WTC11 (cell line): ENCODE results near the gene TMEM190. TPM values are rescaled to one million over a fixed set of nuclear protein-coding genes. Genes with fewer than 3 reads are reported as not detected.

ENCODE experiments used
- ATAC-seq: fragments of 200-7000 bp; cut with Tn5 transposase; 2 replicates; pipeline ENCODE4 v1.10.0; 2021; ENCODE audit warnings: mild to moderate bottlenecking, moderate library complexity
- CTCF ChIA-PET: fragments of 300-600 bp; sonication (Branson Sonifier 250); formaldehyde crosslinking; loops from one replicate; lab custom pipeline; 2021; ENCODE audit warnings: antibody characterized with exemption; lab: Charles Lee
- POLR2A ChIA-PET: fragments of 350-600 bp; sonication (Branson Sonifier 250); formaldehyde crosslinking; loops from one replicate; lab custom pipeline; 2021; ENCODE audit warnings: antibody characterized with exemption; lab: Charles Lee
- DNase-seq: peaks from one replicate; pipeline ENCODE4 v3.0.0; 2021; ENCODE audit warnings: low spot score
- H3K27ac Mint-ChIP-seq: 2 replicates; pipeline ENCODE4 v1.8.0; 2021; ENCODE audit warnings: mixed read lengths
- H3K27me3 Mint-ChIP-seq: 2 replicates; pipeline ENCODE4 v1.8.0; 2021; ENCODE audit warnings: low read depth, mild to moderate bottlenecking, moderate library complexity, mixed read lengths
- H3K36me3 Mint-ChIP-seq: 2 replicates; pipeline ENCODE4 v1.8.0; 2021; ENCODE audit warnings: mixed read lengths
- H3K4me1 Mint-ChIP-seq: 2 replicates; pipeline ENCODE4 v1.8.0; 2022; ENCODE audit warnings: mixed read lengths
- H3K4me3 Mint-ChIP-seq: 2 replicates; pipeline ENCODE4 v1.8.0; 2021; ENCODE audit warnings: mild to moderate bottlenecking, moderate library complexity, mixed read lengths
- H3K9me3 Mint-ChIP-seq: 2 replicates; pipeline ENCODE4 v1.8.0; 2021; ENCODE audit warnings: mixed read lengths
- MYBL2 ChIP-seq: sonication (generic); formaldehyde crosslinking; IDR thresholded peaks from 2 replicates; pipeline ENCODE4 v1.8.1; 2023; ENCODE audit warnings: mild to moderate bottlenecking, moderate library complexity, missing genetic modification reagents
- NR2C2 ChIP-seq: sonication (generic); formaldehyde crosslinking; IDR thresholded peaks from 2 replicates; pipeline ENCODE4 v1.8.0; 2022; ENCODE audit warnings: mild to moderate bottlenecking, missing genetic modification reagents
- SOX15 ChIP-seq: fragments of 250-450 bp; sonication (Bioruptor Pico); IDR thresholded peaks from 2 replicates; pipeline ENCODE4 v1.9.0; 2021; ENCODE audit warnings: mild to moderate bottlenecking
- ZNF138 ChIP-seq: sonication (generic); formaldehyde crosslinking; conservative IDR thresholded peaks from 2 replicates; pipeline ENCODE4 v1.8.1; 2022; ENCODE audit warnings: mild to moderate bottlenecking, moderate library complexity, missing genetic modification reagents
- ZNF219 ChIP-seq: sonication (generic); formaldehyde crosslinking; IDR thresholded peaks from 2 replicates; pipeline ENCODE4 v1.8.0; 2023; ENCODE audit warnings: missing genetic modification reagents, mild to moderate bottlenecking, borderline replicate concordance
- ZNF423 ChIP-seq: fragments of 250-450 bp; sonication (Bioruptor Pico); IDR thresholded peaks from 2 replicates; pipeline ENCODE4 v2.1.2; 2022; ENCODE audit warnings: mild to moderate bottlenecking, moderate library complexity
- total RNA-seq: library from RNA; stranded (reverse); gene quantifications from 3 replicates; pipeline ENCODE4 v1.2.3, GENCODE V29; 2021
- TF ChIP-seq, protein P1 (sequence below): sonication (generic); formaldehyde crosslinking; IDR thresholded peaks from 2 replicates; pipeline ENCODE4 v1.8.0; 2022; ENCODE audit warnings: missing genetic modification reagents
- TF ChIP-seq, protein P2 (sequence below): sonication (generic); formaldehyde crosslinking; IDR thresholded peaks from 2 replicates; pipeline ENCODE4 v1.8.0; 2022; ENCODE audit warnings: mild to moderate bottlenecking, missing genetic modification reagents
- TF ChIP-seq, protein P3 (sequence below): sonication (generic); formaldehyde crosslinking; IDR thresholded peaks from 2 replicates; pipeline ENCODE4 v1.8.1; 2023; ENCODE audit warnings: mild to moderate bottlenecking, missing genetic modification reagents, moderate library complexity
- TF ChIP-seq, protein P4 (sequence below): fragments of 250-450 bp; sonication (Bioruptor Pico); IDR thresholded peaks from 2 replicates; pipeline ENCODE4 v2.1.2; 2022; ENCODE audit warnings: mild to moderate bottlenecking, moderate library complexity
- TF ChIP-seq, protein P5 (sequence below): sonication (generic); formaldehyde crosslinking; IDR thresholded peaks from 2 replicates; pipeline ENCODE4 v1.8.1; 2023; ENCODE audit warnings: mild to moderate bottlenecking, moderate library complexity, missing genetic modification reagents
- TF ChIP-seq, protein P6 (sequence below): fragments of 250-450 bp; sonication (Bioruptor Pico); conservative IDR thresholded peaks from 2 replicates; pipeline ENCODE4 v1.9.0; 2021; ENCODE audit warnings: mild to moderate bottlenecking
- TF ChIP-seq, protein P7 (sequence below): sonication (generic); formaldehyde crosslinking; IDR thresholded peaks from 2 replicates; pipeline ENCODE4 v1.8.0; 2023; ENCODE audit warnings: mild to moderate bottlenecking, missing genetic modification reagents
- TF ChIP-seq, protein P8 (sequence below): fragments of 250-450 bp; sonication (Bioruptor Pico); IDR thresholded peaks from 2 replicates; pipeline ENCODE4 v1.9.0; 2021; ENCODE audit warnings: mild to moderate bottlenecking
- TF ChIP-seq, protein P9 (sequence below): sonication (generic); formaldehyde crosslinking; IDR thresholded peaks from 2 replicates; pipeline ENCODE4 v1.8.1; 2022; ENCODE audit warnings: missing genetic modification reagents, borderline replicate concordance

TMEM190 gene
- total RNA-seq, 1 experiment from 2014 or later, result 0.33 TPM

DNA sequence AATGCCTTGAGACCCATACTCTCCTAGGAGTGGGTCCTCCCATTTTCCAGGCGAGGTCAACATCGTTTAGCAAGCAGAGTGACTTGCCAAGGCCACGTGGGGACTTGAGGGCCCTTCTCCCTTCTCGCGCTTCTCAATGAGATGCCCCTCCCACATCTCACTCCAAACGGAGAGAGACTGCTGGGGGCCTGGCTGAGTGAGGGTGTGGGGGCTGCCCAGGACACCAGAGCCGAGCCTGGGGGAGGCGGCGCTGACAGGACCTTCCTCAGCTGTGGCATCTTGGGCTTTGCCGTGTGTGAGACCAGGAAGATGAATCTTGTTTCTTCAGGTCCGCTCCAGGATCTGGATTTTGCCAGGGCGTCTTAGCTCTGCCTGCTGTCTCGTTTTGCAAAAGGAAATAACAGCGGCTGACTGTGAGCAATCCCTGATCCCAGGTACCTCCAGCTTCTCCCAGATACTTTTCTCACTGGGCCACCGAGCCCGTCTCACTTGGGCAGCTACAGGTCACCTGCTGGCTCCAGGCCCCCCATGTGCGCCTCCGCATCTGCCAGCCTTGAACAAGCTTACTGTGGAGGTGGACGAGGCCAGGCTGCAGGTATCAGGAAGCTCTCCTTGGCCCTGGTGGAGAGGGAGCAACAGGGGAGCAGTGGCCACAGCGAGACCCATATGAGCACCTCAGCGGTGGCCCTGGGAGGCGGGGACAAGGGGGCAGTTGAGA, 28.1 kb upstream of the TMEM190 start:
- peaks cover 14% of the 10 kb centered on the region for H3K36me3 Mint-ChIP-seq
- TF ChIP-seq ZNF138 (no peak), ZNF423 (CRISPR knock-in tag) (peak; percentile 95)
- TF ChIP-seq, protein P1, sequence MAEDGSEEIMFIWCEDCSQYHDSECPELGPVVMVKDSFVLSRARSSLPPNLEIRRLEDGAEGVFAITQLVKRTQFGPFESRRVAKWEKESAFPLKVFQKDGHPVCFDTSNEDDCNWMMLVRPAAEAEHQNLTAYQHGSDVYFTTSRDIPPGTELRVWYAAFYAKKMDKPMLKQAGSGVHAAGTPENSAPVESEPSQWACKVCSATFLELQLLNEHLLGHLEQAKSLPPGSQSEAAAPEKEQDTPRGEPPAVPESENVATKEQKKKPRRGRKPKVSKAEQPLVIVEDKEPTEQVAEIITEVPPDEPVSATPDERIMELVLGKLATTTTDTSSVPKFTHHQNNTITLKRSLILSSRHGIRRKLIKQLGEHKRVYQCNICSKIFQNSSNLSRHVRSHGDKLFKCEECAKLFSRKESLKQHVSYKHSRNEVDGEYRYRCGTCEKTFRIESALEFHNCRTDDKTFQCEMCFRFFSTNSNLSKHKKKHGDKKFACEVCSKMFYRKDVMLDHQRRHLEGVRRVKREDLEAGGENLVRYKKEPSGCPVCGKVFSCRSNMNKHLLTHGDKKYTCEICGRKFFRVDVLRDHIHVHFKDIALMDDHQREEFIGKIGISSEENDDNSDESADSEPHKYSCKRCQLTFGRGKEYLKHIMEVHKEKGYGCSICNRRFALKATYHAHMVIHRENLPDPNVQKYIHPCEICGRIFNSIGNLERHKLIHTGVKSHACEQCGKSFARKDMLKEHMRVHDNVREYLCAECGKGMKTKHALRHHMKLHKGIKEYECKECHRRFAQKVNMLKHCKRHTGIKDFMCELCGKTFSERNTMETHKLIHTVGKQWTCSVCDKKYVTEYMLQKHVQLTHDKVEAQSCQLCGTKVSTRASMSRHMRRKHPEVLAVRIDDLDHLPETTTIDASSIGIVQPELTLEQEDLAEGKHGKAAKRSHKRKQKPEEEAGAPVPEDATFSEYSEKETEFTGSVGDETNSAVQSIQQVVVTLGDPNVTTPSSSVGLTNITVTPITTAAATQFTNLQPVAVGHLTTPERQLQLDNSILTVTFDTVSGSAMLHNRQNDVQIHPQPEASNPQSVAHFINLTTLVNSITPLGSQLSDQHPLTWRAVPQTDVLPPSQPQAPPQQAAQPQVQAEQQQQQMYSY (CRISPR knock-in tag), result peak; percentile 94
- TF ChIP-seq, protein P2, sequence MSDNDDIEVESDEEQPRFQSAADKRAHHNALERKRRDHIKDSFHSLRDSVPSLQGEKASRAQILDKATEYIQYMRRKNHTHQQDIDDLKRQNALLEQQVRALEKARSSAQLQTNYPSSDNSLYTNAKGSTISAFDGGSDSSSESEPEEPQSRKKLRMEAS (CRISPR knock-in tag), result peak; percentile 76
- TF ChIP-seq, protein P3, sequence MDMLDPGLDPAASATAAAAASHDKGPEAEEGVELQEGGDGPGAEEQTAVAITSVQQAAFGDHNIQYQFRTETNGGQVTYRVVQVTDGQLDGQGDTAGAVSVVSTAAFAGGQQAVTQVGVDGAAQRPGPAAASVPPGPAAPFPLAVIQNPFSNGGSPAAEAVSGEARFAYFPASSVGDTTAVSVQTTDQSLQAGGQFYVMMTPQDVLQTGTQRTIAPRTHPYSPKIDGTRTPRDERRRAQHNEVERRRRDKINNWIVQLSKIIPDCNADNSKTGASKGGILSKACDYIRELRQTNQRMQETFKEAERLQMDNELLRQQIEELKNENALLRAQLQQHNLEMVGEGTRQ (CRISPR knock-in tag), result peak; percentile 19
- TF ChIP-seq, protein P4, sequence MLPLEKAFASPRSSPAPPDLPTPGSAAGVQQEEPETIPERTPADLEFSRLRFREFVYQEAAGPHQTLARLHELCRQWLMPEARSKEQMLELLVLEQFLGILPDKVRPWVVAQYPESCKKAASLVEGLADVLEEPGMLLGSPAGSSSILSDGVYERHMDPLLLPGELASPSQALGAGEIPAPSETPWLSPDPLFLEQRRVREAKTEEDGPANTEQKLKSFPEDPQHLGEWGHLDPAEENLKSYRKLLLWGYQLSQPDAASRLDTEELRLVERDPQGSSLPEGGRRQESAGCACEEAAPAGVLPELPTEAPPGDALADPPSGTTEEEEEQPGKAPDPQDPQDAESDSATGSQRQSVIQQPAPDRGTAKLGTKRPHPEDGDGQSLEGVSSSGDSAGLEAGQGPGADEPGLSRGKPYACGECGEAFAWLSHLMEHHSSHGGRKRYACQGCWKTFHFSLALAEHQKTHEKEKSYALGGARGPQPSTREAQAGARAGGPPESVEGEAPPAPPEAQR (CRISPR knock-in tag), result 0 out of 2 replicates have a peak, but pooled peaks have one; percentile 34
- DNase-seq (peak; percentile 50), ATAC-seq (peak; percentile 38)
- H3K4me3 Mint-ChIP-seq, result peak overlapping the region; percentile 52
- H3K4me1 Mint-ChIP-seq, result peaks cover 57% of the 10 kb centered on the region
- ChIA-PET CTCF (interaction anchor here (0.6 to 3.4 kb wide), 15 partner anchors 8 to 251 kb away, joined by 3 to 30 read pairs (median 4); partner anchors contain the start of genes FIZ1, IL11, KMT5C and TMEM238), POLR2A (interaction anchor here (0.6 to 3.7 kb wide), 11 partner anchors 7 to 128 kb away, joined by 3 to 28 read pairs (median 6); partner anchors contain the start of genes IL11, KMT5C, TMEM238 and ZNF628)
- peaks cover 32% of the 10 kb centered on the region for H3K27me3 Mint-ChIP-seq
- H3K9me3 Mint-ChIP-seq, result no peaks in the 10 kb centered on the region
- H3K27ac Mint-ChIP-seq, result peak overlapping the region; percentile 96

DNA sequence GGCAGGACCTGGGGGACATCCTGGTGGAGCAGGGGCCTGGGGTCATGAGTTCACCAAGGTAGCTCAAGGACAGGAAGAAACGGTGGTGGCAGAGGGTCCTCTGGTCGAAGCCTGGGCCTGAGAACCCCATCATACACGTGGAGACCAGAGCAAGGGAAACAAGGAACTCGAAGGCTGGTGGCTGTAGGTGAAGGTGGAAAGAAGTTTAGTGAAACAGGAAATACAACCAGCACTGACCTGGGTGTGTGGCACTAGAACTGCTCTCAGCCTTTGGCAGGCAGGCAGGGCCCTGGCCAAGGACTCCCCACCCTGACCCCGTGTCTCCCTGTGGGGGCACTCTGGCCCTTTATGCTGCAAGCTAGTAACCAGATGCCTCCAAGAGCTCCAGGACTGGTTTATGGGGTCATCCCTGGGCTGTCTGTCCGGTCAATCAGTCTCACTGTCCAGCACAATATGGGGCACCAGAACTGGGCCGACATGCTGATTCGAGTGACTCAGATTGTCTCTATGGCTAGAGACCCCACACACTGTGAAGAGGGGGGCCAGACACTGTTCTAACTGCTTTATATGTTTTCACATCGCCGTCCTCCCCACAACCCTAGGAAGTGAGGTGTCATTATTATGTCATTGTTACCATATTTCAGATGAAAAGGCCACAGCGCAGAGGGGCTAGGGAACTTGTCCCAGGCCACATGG, 25.9 kb upstream of the TMEM190 start:
- no peak overlapping the region for H3K27ac Mint-ChIP-seq
- no peak for ATAC-seq
- H3K36me3 Mint-ChIP-seq, result no peaks in the 10 kb centered on the region
- H3K4me3 Mint-ChIP-seq, result no peak overlapping the region
- peaks cover 51% of the 10 kb centered on the region for H3K27me3 Mint-ChIP-seq
- ChIA-PET POLR2A (interaction anchor here (1.4 to 3.7 kb wide), 3 partner anchors 9 to 50 kb away, joined by 6 to 28 read pairs (median 8); partner anchors contain the start of gene KMT5C), CTCF (interaction anchor here (1.4 to 3.4 kb wide), 2 partner anchors 12 to 210 kb away, joined by 4 to 30 read pairs; partner anchors contain the start of gene KMT5C)
- peaks cover 51% of the 10 kb centered on the region for H3K4me1 Mint-ChIP-seq
- no peak for DNase-seq
- no peaks in the 10 kb centered on the region for H3K9me3 Mint-ChIP-seq
- TF ChIP-seq, protein P5, sequence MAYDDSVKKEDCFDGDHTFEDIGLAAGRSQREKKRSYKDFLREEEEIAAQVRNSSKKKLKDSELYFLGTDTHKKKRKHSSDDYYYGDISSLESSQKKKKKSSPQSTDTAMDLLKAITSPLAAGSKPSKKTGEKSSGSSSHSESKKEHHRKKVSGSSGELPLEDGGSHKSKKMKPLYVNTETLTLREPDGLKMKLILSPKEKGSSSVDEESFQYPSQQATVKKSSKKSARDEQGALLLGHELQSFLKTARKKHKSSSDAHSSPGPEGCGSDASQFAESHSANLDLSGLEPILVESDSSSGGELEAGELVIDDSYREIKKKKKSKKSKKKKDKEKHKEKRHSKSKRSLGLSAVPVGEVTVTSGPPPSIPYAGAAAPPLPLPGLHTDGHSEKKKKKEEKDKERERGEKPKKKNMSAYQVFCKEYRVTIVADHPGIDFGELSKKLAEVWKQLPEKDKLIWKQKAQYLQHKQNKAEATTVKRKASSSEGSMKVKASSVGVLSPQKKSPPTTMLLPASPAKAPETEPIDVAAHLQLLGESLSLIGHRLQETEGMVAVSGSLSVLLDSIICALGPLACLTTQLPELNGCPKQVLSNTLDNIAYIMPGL (CRISPR knock-in tag), result no peak
- TF ChIP-seq SOX15 (no peak), NR2C2 (CRISPR knock-in tag) (no peak), ZNF219 (no peak), MYBL2 (no peak), ZNF138 (no peak)
- TF ChIP-seq, protein P6, sequence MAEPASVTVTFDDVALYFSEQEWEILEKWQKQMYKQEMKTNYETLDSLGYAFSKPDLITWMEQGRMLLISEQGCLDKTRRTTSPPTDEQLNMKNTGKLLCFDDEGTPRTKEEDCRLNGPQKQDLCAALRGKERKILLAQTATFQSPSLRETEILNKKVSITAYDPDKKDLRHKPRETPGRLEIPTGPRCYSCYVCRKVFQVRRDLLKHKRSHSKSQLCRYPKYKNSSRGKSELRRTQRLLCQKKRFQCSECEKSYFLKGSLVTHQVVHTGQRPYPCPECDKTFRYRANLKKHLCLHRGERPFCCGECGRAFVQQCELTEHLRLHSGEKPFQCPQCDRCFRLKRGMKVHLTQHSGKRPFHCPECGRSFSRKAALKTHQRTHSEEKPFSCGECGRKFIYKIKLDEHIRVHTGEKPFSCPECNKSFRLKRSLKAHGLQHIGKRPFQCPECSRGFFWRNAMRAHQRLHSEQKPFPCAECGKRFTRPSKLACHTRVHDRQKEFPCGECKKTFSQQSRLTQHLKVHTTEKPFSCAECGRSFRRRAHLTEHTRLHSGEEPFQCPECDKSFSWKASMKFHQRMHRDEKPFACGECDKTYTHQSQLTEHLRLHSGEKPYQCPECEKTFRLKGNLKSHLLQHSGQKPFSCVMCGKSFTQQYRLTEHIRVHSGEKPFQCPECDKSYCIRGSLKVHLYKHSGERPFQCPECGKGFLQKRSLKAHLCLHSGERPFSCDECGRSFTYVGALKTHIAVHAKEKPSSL (CRISPR knock-in tag), result no peak
- TF ChIP-seq, protein P7, sequence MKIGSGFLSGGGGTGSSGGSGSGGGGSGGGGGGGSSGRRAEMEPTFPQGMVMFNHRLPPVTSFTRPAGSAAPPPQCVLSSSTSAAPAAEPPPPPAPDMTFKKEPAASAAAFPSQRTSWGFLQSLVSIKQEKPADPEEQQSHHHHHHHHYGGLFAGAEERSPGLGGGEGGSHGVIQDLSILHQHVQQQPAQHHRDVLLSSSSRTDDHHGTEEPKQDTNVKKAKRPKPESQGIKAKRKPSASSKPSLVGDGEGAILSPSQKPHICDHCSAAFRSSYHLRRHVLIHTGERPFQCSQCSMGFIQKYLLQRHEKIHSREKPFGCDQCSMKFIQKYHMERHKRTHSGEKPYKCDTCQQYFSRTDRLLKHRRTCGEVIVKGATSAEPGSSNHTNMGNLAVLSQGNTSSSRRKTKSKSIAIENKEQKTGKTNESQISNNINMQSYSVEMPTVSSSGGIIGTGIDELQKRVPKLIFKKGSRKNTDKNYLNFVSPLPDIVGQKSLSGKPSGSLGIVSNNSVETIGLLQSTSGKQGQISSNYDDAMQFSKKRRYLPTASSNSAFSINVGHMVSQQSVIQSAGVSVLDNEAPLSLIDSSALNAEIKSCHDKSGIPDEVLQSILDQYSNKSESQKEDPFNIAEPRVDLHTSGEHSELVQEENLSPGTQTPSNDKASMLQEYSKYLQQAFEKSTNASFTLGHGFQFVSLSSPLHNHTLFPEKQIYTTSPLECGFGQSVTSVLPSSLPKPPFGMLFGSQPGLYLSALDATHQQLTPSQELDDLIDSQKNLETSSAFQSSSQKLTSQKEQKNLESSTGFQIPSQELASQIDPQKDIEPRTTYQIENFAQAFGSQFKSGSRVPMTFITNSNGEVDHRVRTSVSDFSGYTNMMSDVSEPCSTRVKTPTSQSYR (CRISPR knock-in tag), result no peak
- TF ChIP-seq, protein P8, sequence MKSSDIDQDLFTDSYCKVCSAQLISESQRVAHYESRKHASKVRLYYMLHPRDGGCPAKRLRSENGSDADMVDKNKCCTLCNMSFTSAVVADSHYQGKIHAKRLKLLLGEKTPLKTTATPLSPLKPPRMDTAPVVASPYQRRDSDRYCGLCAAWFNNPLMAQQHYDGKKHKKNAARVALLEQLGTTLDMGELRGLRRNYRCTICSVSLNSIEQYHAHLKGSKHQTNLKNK (CRISPR knock-in tag), result no peak
- TF ChIP-seq, protein P9, sequence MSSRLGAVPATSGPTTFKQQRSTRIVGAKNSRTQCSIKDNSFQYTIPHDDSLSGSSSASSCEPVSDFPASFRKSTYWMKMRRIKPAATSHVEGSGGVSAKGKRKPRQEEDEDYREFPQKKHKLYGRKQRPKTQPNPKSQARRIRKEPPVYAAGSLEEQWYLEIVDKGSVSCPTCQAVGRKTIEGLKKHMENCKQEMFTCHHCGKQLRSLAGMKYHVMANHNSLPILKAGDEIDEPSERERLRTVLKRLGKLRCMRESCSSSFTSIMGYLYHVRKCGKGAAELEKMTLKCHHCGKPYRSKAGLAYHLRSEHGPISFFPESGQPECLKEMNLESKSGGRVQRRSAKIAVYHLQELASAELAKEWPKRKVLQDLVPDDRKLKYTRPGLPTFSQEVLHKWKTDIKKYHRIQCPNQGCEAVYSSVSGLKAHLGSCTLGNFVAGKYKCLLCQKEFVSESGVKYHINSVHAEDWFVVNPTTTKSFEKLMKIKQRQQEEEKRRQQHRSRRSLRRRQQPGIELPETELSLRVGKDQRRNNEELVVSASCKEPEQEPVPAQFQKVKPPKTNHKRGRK (CRISPR knock-in tag), result no peak
